ENCODE data around the gene CHMP4B.

The CHMP4B gene

DNA sequence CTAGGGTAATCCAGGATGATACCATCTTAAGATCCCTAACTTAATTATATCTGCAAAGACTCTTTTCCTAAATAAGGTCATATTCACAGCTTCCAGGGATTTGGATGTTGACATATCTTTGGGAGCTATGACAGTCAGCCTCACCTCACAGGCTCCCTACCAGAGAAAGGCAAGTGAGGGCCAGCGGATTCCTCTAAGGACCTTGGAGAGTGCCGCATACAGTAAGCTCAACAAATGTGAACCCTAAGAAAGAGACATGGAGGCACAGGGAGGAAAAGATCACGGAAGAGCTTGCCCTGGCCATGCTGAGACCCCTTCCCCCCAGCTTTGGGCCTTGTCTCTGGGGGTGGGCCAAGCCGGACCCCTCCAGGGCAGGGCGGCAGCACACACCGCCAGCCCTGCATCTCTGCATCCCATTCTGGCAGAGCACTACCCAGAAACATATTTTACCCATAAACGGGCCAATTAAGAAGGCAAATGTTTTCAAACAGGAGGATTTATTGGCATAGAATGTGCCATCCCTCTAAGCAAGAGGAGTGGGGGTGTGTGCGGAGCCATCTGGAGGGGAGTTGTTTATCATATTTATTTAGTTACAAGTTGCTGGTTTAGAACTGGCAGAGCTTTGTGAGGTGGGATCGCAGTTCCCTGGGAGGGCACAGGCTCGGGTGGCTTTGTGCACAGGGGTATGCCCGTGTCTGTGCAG, 55.4 kb downstream of the CHMP4B start:
- DNase-seq, result no peak

GRCh38 chr20:33868042-33868441, 56.9 kb downstream of the CHMP4B start:
- no peak for DNase-seq

- no peak for DNase-seq
These were observed 57.4 kb downstream of the CHMP4B start for GRCh38 chr20:33868595-33868994.

DNA sequence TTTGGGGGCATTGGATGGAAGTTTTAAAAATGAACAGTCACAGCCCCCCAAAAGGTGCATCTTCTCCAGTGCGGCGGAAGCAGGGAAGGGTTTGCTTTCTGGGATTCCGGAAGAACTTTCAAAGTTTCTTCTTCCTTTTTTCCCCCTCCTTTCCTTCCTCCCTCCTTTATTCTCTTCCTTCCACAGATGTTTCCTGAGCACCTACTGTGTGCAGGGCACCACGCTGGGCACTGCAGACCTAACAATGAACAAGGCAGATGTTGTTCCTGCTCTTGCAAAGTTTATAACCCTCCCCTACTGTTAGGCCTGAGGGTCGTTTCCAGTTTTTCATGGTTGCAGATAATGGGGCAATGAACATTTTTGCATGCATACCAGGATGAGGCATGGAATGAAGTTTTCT, 58.1 kb downstream of the CHMP4B start:
- no peak for DNase-seq

DNA sequence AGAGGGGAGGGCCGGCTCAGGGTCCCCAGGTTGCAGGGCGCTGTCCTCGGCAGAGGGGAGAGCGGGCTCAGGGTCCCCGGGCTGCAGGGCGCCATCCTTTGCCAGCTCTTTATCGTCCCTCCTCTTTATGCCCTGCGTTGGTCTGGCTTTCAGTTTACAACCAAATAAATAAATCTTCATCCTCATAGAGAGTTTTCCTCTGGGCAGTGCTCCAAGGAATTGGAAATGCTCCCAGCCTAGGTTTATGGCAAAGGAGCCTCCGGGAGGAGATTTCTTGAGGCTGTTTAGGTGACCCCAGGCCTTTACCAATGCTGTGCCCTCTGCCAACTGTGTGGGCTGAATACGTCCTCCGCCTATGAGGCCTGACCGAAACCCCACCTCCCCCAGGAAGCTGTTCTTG, 60.2 kb downstream of the CHMP4B start:
- DNase-seq, result no peak

- no peak for DNase-seq
These were observed 63.0 kb downstream of the CHMP4B start for GRCh38 chr20:33874129-33874528.

DNA sequence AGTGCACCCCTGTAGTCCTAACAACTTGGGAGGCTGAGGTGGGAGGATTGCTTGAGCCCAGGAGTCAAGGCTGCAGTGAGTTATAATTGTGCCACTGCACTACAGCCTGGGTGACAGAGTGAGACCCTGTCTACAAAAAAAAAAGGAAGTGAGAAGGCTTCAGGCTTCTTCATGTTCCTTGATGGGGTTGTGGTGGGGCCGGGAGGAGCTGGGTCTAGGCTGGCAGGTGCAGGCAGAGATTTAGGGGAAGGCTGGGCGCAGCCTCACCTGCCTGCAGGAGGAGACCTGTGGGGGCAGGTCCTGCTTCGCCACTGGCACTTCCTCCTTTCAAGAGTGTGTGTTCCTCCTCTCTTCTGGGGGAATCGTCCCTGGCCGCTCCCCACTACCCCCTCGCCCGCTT, 63.9 kb downstream of the CHMP4B start:
- DNase-seq, result no peak

GRCh38 chr20:33875534-33876026, 64.4 kb downstream of the CHMP4B start:
- no peak for DNase-seq

GRCh38 chr20:33878583-33878982, 67.4 kb downstream of the CHMP4B start:
- no peak for DNase-seq

GRCh38 chr20:33880396-33880795, 69.2 kb downstream of the CHMP4B start:
- no peak for DNase-seq

DNA sequence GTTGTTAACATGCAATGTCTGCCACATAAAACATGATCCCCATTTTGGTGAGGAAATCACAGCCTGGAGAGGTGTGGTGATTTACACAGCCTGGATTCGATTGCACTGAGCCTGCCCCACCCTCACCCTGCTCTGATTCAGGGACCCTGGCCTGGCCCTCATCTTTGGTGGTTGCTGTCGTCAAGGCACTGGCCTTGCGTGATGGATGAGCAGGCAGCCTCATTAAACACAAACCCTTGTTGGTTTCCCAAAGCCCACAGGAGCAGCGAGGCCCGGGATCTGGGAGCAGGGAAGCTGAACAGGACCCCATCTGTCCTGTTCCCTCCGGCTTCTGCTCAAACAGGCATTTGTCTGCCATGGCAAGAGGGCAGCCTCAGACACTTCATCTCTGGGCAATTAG, 70.8 kb downstream of the CHMP4B start:
- no peak for DNase-seq

DNA sequence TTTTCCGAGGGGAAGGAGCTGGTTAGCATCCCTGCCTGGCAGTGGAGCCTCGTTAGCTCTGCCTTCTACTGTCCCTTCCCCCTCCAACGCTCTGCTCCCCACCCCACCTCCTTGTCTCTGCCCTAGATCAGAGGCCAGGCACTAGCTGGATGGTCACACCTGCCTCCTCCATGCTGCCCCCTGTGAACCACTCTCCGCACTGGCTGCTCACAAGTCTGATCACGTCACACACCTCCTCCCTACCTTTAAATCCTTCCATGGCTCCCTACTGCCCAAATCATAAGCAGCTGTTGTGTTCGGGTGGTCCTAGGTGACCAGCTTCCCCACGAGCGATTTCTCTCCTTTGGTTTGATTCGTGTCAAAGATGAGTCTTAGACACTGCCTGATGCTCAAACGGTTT, 71.3 kb downstream of the CHMP4B start:
- no peak for DNase-seq

GRCh38 chr20:33883164-33883563, 72.0 kb downstream of the CHMP4B start:
- no peak for DNase-seq

- DNase-seq, result no peak
These were observed 73.5 kb downstream of the CHMP4B start for GRCh38 chr20:33884633-33885032.

GRCh38 chr20:33889312-33889711, 78.2 kb downstream of the CHMP4B start:
- DNase-seq, result no peak

DNA sequence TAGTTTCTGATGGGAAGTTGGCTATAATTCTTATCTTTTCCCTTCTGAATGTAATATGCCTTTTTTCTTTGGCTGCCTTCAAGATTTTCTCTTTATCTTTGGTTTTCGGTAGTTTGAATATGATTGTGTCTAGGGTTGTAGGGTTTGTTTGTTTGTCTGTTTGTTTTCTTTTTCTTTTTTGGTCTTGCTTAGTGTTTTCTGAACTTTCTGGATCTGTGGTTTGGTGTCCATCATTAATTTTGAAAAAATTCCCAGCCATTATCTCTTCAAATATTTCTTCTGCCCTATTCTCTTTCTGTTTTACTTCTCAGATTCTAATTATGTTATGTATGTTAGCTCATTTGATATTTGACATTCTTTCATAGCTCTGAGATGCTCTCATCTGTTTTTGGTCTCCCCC, 79.4 kb downstream of the CHMP4B start:
- DNase-seq, result no peak

DNA sequence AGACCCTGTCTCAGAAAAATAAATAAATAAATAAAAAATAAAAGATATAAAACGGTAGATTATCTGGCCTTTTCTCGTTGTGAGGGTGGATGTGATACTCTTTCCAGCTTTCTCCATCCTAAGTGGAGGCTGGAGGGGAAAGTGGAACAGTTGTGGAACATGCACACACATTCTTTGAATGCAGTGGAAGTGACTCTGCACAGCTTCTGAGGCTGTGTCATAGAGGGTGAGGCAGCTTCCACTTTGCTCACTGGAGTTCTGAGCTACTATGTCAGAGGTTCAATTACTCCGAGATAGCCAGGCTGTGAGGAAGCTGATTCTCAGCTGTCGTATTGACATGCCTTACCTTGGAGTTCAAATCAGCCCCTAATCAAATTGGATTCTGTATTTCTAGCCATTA, 82.2 kb downstream of the CHMP4B start:
- no peak for DNase-seq

GRCh38 chr20:33894798-33895197, 83.7 kb downstream of the CHMP4B start:
- no peak for DNase-seq

- no peak for DNase-seq
These were observed 85.4 kb downstream of the CHMP4B start for GRCh38 chr20:33896509-33896908.

DNA sequence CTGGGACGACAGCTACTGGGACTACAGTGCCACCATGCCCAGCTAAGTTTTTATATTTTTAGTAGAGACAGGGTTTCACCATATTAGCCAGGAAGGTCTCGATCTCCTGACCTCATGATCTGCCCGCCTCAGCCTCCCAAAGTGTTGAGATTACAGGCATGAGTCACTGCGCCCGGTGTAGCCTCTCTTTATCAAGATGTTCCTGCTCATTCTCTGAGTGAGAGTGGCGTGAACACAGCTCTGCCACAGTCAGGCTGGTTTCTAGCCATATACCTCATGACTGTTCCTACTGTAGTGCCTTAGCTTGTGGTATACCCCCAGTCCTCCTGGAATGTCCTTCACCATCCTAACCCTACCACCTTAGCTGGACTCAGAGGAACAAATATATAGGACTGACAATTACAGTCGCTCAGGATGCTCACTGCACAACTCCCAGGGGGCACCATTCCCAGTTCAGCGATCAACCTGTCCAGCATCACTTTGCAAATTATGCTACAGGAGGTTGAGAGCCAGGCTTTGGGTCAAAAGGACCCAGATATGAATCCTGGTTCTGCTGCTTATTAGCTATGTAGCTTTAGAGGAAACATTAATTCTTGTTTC, 86.3 kb downstream of the CHMP4B start:
- no peak for DNase-seq

- DNase-seq, result no peak
These were observed 88.0 kb downstream of the CHMP4B start for GRCh38 chr20:33899106-33899505.

- DNase-seq, result no peak
These were observed 89.5 kb downstream of the CHMP4B start for GRCh38 chr20:33900521-33901131.

DNA sequence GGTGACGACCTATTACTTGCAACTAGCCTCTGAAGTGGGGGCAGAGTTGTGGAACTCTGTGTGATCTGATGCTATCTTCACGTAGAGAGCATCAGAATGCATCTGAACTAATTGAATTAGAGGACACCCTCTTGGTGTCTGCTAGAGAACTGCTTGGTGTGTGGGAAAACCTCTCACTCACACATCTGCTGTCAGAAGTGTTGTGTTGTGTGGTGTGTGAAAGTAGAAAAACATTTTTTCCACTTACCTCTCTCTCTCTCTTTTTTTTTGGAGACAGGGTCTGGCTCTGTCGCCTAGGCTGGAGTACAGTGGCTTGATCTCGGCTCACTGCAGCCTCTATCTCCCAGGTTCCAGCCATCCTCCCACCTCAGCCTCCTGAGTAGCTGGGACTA, 90.0 kb downstream of the CHMP4B start:
- no peak for DNase-seq

GRCh38 chr20:33902011-33902410, 90.9 kb downstream of the CHMP4B start:
- DNase-seq, result no peak
